CD14-positive monocyte (primary cell): Measurements from ENCODE around the gene PIAS1. TPM values are rescaled to one million over a fixed set of nuclear protein-coding genes. Genes with fewer than 3 reads are reported as not detected.

Source experiments
- DNase-seq, 3 donors: peaks; one replicate each; pipeline ENCODE4 v3.0.0-alpha.2; 2011 to 2022
- H2AFZ ChIP-seq: 2 replicates; pipeline ENCODE4 v1.6.0; 2012; ENCODE audit warnings: mild to moderate bottlenecking, low read depth, low read length, inconsistent platforms; ENCODE audit not compliant: insufficient read depth, poor library complexity, severe bottlenecking
- H3K27ac ChIP-seq, 2 donors: 1 replicate in 1 of 2; 2 replicates in 1 of 2; pipeline ENCODE4 v1.5.1; 2012 to 2013; ENCODE audit warnings: low read length in 2 of 2, control low read depth in 1 of 2, inconsistent platforms in 1 of 2, low read depth in 1 of 2, mild to moderate bottlenecking in 1 of 2
- H3K27me3 ChIP-seq, 2 donors: one replicate each; pipeline versions ENCODE4 v1.6.0 to v1.6.1; 2011 to 2013; ENCODE audit warnings: low read length in 2 of 2; ENCODE audit not compliant: control insufficient read depth in 2 of 2, insufficient read depth in 2 of 2
- H3K36me3 ChIP-seq, 2 donors: replicated peaks in 1 of 2; 1 replicate in 1 of 2; 2 replicates in 1 of 2; pipeline versions ENCODE4 v1.5.1 to v1.6.1; 2012 to 2013; ENCODE audit warnings: low read length in 2 of 2, control low read depth in 1 of 2, inconsistent platforms in 1 of 2, mild to moderate bottlenecking in 1 of 2; ENCODE audit not compliant: insufficient read depth in 2 of 2, control insufficient read depth in 1 of 2
- H3K4me1 ChIP-seq, 2 donors: 1 replicate in 1 of 2; 2 replicates in 1 of 2; pipeline versions ENCODE4 v1.5.1 to v1.6.1; 2012 to 2013; ENCODE audit warnings: low read length in 2 of 2, control low read depth in 1 of 2, inconsistent platforms in 1 of 2, mild to moderate bottlenecking in 1 of 2, moderate library complexity in 1 of 2; ENCODE audit not compliant: insufficient read depth in 2 of 2, control insufficient read depth in 1 of 2
- H3K4me2 ChIP-seq: replicated peaks from 2 replicates; pipeline ENCODE3; 2012; ENCODE audit warnings: low read length, moderate library complexity, mild to moderate bottlenecking; ENCODE audit not compliant: poor library complexity, severe bottlenecking; ENCODE audit errors: extremely low read depth
- H3K4me3 ChIP-seq, 3 experiments: fragments of 200-600 bp in 1 of 3; sonication (generic) in 1 of 3; replicated peaks in 1 of 3; 1 replicate in 2 of 3; 2 replicates in 1 of 3; pipeline ENCODE4 v1.5.1; 2011 to 2013; ENCODE audit warnings: low read length in 3 of 3, mild to moderate bottlenecking in 3 of 3, control low read depth in 2 of 3, low read depth in 2 of 3, inconsistent platforms in 1 of 3, moderate library complexity in 1 of 3
- H3K79me2 ChIP-seq: 2 replicates; pipeline ENCODE4 v1.6.0; 2012; ENCODE audit warnings: mild to moderate bottlenecking, control low read depth, inconsistent platforms, low read length, moderate library complexity; ENCODE audit not compliant: insufficient read depth
- H3K9ac ChIP-seq: 2 replicates; pipeline ENCODE4 v1.6.0; 2017; ENCODE audit warnings: low read length, mild to moderate bottlenecking; ENCODE audit not compliant: insufficient read depth, poor library complexity, severe bottlenecking
- H3K9me3 ChIP-seq, 2 donors: replicated peaks in 1 of 2; 1 replicate in 1 of 2; 2 replicates in 1 of 2; pipeline versions ENCODE4 v1.5.1 to v1.6.1; 2012 to 2013; ENCODE audit warnings: low read length in 2 of 2, control low read depth in 1 of 2; ENCODE audit not compliant: control insufficient read depth in 1 of 2, insufficient read depth in 1 of 2
- H4K20me1 ChIP-seq: 2 replicates; pipeline ENCODE4 v1.6.0; 2012; ENCODE audit warnings: mild to moderate bottlenecking, low read length, control low read depth, moderate library complexity; ENCODE audit not compliant: insufficient read depth
- H3K27ac Mint-ChIP-seq, 7 donors: one replicate each; pipeline ENCODE4 v1.8.0; 2020; ENCODE audit warnings: mild to moderate bottlenecking in 7 of 7, mixed read lengths in 7 of 7, moderate library complexity in 6 of 7, inconsistent platforms in 2 of 7
- H3K27me3 Mint-ChIP-seq, 3 donors: one replicate each; pipeline ENCODE4 v1.8.0; 2021 to 2022; ENCODE audit warnings: low read depth in 3 of 3, mild to moderate bottlenecking in 3 of 3, mixed read lengths in 3 of 3, moderate library complexity in 3 of 3, inconsistent platforms in 1 of 3
- H3K36me3 Mint-ChIP-seq, 2 donors: one replicate each; pipeline ENCODE4 v1.8.0; 2020; ENCODE audit warnings: mixed read lengths in 2 of 2, inconsistent platforms in 1 of 2, mild to moderate bottlenecking in 1 of 2
- H3K4me1 Mint-ChIP-seq: one replicate; pipeline ENCODE4 v1.8.0; 2020; ENCODE audit warnings: mild to moderate bottlenecking, mixed read lengths
- H3K4me3 Mint-ChIP-seq, 2 donors: one replicate each; pipeline ENCODE4 v1.8.0; 2020; ENCODE audit warnings: mild to moderate bottlenecking in 2 of 2, mixed read lengths in 2 of 2, moderate library complexity in 1 of 2
- H3K9me3 Mint-ChIP-seq, 7 donors: one replicate each; pipeline ENCODE4 v1.8.0; 2020 to 2022; ENCODE audit warnings: mixed read lengths in 7 of 7, mild to moderate bottlenecking in 6 of 7, moderate library complexity in 6 of 7, inconsistent platforms in 2 of 7
- WGBS: methylation state at CpG from one replicate; pipeline ENCODE4 v1.1.5; 2013; ENCODE audit warnings: missing lambda C conversion rate; ENCODE audit not compliant: insufficient coverage; 5-methylcytosine and 5-hydroxymethylcytosine counted together
- intact Hi-C, 2 donors: fragments of 100-400 bp; cut with micrococcal nuclease; formaldehyde crosslinking; loops; one replicate each; pipeline versions ENCODE4 v1.15.0 to v1.15.1; 2023
- polyA plus RNA-seq, 3 donors: library from polyadenylated mRNA; depleted of rRNA in 1 of 3; unstranded in 2 of 3; stranded (reverse) in 1 of 3; fragments of 300-500 nt in 2 of 3; fragments of >200 nt in 1 of 3; fragmentation: Illumina TruSeq in 2 of 3; gene quantifications; 1 replicate in 2 of 3; 2 replicates in 1 of 3; pipeline ENCODE4 v1.2.3, GENCODE V29; 2012 to 2021
- TF ChIP-seq, protein P1 (sequence below): fragments of 200-600 bp; IDR thresholded peaks from one replicate; pipeline ENCODE4 v1.8.0; 2022; ENCODE audit warnings: antibody characterized with exemption, mild to moderate bottlenecking

Gene PIAS1
- polyA plus RNA-seq, 3 donors: 47.3 to 109 (median 89.8) TPM

DNA sequence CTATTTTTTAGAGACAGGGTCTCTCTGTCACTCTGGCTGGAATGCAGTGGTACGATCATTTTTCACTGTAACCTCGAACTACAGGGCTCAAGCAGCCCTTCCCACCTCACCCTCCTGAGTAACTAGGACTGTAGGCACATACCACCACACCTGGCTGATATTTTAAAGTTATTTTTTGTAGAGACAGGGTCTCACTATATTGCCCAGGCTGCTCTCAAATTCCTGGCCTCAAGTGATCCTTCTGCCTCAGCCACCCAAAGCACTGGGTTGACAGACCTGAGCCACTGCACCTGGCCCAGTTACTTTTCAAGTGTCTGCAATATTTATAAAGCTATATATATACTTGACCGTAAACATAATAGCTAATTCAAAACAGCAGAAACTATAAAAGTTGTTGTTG lies 75.0 kb downstream of the PIAS1 start:
- Mint-ChIP-seq H3K4me1 (peaks cover 15% of the 10 kb centered on the region), H3K4me3 (no peak overlapping the region), H3K9me3 (peaks cover 0 to 3% (median 0%) of the 10 kb centered on the region in 7 donors), H3K27ac (peak overlapping the region in 3 of 7 donors; percentile 11 to 79 (median 58)), H3K27me3 (no peaks in the 10 kb centered on the region), H3K36me3 (peaks cover 19 to 33% of the 10 kb centered on the region in 2 donors)
- Histone ChIP-seq H3K4me2 (no peak overlapping the region), H4K20me1 (peaks cover 94% of the 10 kb centered on the region), H2AFZ (no peak overlapping the region), H3K27me3 (no peaks in the 10 kb centered on the region), H3K9me3 (no peaks in the 10 kb centered on the region), H3K27ac (peak overlapping the region in 1 of 2 donors; percentile 27), H3K4me3 (no peak overlapping the region), H3K9ac (no peak overlapping the region), H3K79me2 (peaks cover 94% of the 10 kb centered on the region), H3K36me3 (peaks cover 2 to 27% of the 10 kb centered on the region in 2 donors), H3K4me1 (peaks cover 3% of the 10 kb centered on the region in 2 donors)
- WGBS: no CpG with 5 or more reads among the region's 3 CpGs
- intact Hi-C loops: no loop called here
- TF ChIP-seq, protein P1, sequence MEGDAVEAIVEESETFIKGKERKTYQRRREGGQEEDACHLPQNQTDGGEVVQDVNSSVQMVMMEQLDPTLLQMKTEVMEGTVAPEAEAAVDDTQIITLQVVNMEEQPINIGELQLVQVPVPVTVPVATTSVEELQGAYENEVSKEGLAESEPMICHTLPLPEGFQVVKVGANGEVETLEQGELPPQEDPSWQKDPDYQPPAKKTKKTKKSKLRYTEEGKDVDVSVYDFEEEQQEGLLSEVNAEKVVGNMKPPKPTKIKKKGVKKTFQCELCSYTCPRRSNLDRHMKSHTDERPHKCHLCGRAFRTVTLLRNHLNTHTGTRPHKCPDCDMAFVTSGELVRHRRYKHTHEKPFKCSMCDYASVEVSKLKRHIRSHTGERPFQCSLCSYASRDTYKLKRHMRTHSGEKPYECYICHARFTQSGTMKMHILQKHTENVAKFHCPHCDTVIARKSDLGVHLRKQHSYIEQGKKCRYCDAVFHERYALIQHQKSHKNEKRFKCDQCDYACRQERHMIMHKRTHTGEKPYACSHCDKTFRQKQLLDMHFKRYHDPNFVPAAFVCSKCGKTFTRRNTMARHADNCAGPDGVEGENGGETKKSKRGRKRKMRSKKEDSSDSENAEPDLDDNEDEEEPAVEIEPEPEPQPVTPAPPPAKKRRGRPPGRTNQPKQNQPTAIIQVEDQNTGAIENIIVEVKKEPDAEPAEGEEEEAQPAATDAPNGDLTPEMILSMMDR: no peak
- no peak for DNase-seq

DNA sequence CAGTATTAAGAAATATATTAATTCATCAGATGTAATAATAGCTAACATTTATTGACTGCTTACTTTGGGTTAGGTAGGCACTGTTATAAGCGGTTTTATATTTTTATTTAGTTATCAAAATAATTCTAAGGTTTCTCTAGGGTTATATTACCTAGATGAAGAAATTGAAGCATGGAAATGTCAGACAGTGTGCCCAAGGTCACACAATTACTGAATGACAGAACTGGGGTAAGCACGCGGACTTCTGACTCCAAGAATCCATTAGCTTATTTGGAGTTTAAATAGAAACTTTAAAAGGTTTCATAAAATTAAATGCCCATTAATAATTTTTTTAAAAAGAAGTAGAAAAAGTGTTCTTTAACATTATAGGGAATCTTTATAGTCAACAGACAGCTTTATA lies 76.7 kb downstream of the PIAS1 start:
- H4K20me1 ChIP-seq: peaks cover 76% of the 10 kb centered on the region
- H3K27me3 Mint-ChIP-seq: no peaks in the 10 kb centered on the region
- TF ChIP-seq, protein P1: no peak
- WGBS: no CpG with 5 or more reads among the region's 3 CpGs
- no peak overlapping the region for H3K27ac ChIP-seq
- H3K9ac ChIP-seq: no peak overlapping the region
- no peak overlapping the region for H3K4me3 ChIP-seq
- H3K4me1 ChIP-seq: peaks cover 3% of the 10 kb centered on the region in 2 donors
- peaks cover 12% of the 10 kb centered on the region for H3K4me1 Mint-ChIP-seq
- H3K27me3 ChIP-seq: no peaks in the 10 kb centered on the region
- no peak overlapping the region for H3K4me3 Mint-ChIP-seq
- H3K36me3 Mint-ChIP-seq: peaks cover 9 to 21% of the 10 kb centered on the region in 2 donors
- H3K4me2 ChIP-seq: no peak overlapping the region
- peaks cover 0 to 13% of the 10 kb centered on the region in 2 donors for H3K36me3 ChIP-seq
- intact Hi-C loops: no loop called here
- peaks cover 0 to under 1% (median 0%) of the 10 kb centered on the region in 7 donors for H3K9me3 Mint-ChIP-seq
- DNase-seq: no peak
- H3K79me2 ChIP-seq: peaks cover 76% of the 10 kb centered on the region
- H3K9me3 ChIP-seq: no peaks in the 10 kb centered on the region
- no peak overlapping the region for H2AFZ ChIP-seq
- H3K27ac Mint-ChIP-seq: no peak overlapping the region
